Gastroesophageal sphincter (tissue), 4 donors: ENCODE measurements around the gene S1PR4. TPM values are rescaled to one million over a fixed set of nuclear protein-coding genes. Genes with fewer than 3 reads are reported as not detected.
A peak's percentile ranks its signal among the peaks of the same experiment; 100 is the strongest.

Source experiments
- ATAC-seq: fragments of 150-250 bp; one replicate; pipeline ENCODE4 v1.9.1; 2016; ENCODE audit warnings: mild to moderate bottlenecking, moderate library complexity
- H3K27ac ChIP-seq, 4 donors: fragments of 200-600 bp; sonication (generic) in 3 of 4; 1 replicate in 3 of 4; 2 replicates in 1 of 4; pipeline ENCODE4 v1.5.1; 2016 to 2019
- H3K27me3 ChIP-seq: fragments of 200-600 bp; sonication (generic); one replicate; pipeline ENCODE4 v1.5.1; 2019
- H3K36me3 ChIP-seq, 2 donors: fragments of 200-600 bp; sonication (generic); one replicate each; pipeline ENCODE4 v1.5.1; 2019; ENCODE audit warnings: control low read depth in 1 of 2
- H3K4me1 ChIP-seq, 3 donors: fragments of 200-600 bp; sonication (generic); 1 replicate in 2 of 3; 2 replicates in 1 of 3; pipeline ENCODE4 v1.5.1; 2016 to 2019; ENCODE audit warnings: control low read depth in 2 of 3
- H3K4me3 ChIP-seq, 2 donors: fragments of 200-600 bp; sonication (generic); one replicate each; pipeline ENCODE4 v1.5.1; 2019; ENCODE audit warnings: mild to moderate bottlenecking in 1 of 2, moderate library complexity in 1 of 2
- H3K9me3 ChIP-seq, 3 donors: fragments of 200-600 bp; sonication (generic); one replicate each; pipeline ENCODE4 v1.5.1; 2017 to 2019; ENCODE audit warnings: control low read depth in 2 of 3
- EP300 ChIP-seq: sonication (generic); formaldehyde crosslinking; IDR thresholded peaks from one replicate; pipeline ENCODE4 v1.6.1; 2017; ENCODE audit warnings: antibody characterized with exemption, mild to moderate bottlenecking
- POLR2A ChIP-seq, 2 donors: fragments of 450-650 bp; IDR thresholded peaks; one replicate each; pipeline ENCODE4 v1.6.1; 2017; ENCODE audit warnings: antibody characterized with exemption in 2 of 2, mild to moderate bottlenecking in 2 of 2, moderate library complexity in 1 of 2
- POLR2AphosphoS5 ChIP-seq: sonication (generic); formaldehyde crosslinking; IDR thresholded peaks from one replicate; pipeline ENCODE4 v1.6.1; 2017; ENCODE audit warnings: antibody characterized with exemption
- WGBS, 2 donors: methylation state at CpG; one replicate each; pipeline ENCODE4 v1.1.5; 2018; ENCODE audit warnings: low coverage in 1 of 2; 5-methylcytosine and 5-hydroxymethylcytosine counted together
- total RNA-seq, 4 donors: library from RNA; depleted of rRNA; stranded (reverse); fragments of >200 nt; gene quantifications; one replicate each; pipeline ENCODE4 v1.1.0, GENCODE V29; 2016
- TF ChIP-seq, protein P1 (sequence below), 4 experiments: fragments of 200-600 bp in 2 of 4; fragments of 450-650 bp in 2 of 4; sonication (generic) in 1 of 4; IDR thresholded peaks; one replicate each; pipeline ENCODE4 v1.5.1; 2017 to 2019; ENCODE audit warnings: antibody characterized with exemption in 4 of 4, mild to moderate bottlenecking in 2 of 4, moderate library complexity in 2 of 4

S1PR4 gene
- total RNA-seq, 4 donors from 2014 or later = 0.20 to 1.9 (median 1.1) TPM

DNA sequence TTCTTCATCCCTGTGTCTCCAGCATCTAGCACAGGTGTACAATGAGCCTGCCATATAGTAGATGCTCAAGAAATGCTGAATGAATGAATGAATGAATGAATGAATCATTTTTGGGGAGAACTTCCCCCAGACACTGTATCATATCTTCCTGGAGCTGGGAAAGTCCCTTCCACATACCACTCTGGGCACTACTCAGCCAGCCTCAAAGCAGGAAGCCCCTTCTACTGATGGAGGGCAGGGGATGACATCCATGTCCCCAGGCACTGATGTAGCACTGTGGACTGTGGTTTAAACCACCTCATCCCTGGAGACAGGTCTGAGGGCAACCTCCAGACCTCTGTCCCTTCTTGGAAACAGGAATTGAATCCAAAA, 37.9 kb upstream of the S1PR4 start:
- Histone ChIP-seq H3K27ac (no peak overlapping the region), H3K27me3 (peaks cover 4% of the 10 kb centered on the region), H3K4me1 (peaks cover 0 to 13% (median 0%) of the 10 kb centered on the region in 3 donors), H3K9me3 (peaks cover 0 to 12% (median 0%) of the 10 kb centered on the region in 3 donors), H3K36me3 (no peaks in the 10 kb centered on the region), H3K4me3 (no peak overlapping the region)
- no peak for ATAC-seq
- TF ChIP-seq POLR2AphosphoS5 (no peak), POLR2A (IDR thresholded peaks at IDR 0.05) (no peak), EP300 (no peak)
- TF ChIP-seq, protein P1, sequence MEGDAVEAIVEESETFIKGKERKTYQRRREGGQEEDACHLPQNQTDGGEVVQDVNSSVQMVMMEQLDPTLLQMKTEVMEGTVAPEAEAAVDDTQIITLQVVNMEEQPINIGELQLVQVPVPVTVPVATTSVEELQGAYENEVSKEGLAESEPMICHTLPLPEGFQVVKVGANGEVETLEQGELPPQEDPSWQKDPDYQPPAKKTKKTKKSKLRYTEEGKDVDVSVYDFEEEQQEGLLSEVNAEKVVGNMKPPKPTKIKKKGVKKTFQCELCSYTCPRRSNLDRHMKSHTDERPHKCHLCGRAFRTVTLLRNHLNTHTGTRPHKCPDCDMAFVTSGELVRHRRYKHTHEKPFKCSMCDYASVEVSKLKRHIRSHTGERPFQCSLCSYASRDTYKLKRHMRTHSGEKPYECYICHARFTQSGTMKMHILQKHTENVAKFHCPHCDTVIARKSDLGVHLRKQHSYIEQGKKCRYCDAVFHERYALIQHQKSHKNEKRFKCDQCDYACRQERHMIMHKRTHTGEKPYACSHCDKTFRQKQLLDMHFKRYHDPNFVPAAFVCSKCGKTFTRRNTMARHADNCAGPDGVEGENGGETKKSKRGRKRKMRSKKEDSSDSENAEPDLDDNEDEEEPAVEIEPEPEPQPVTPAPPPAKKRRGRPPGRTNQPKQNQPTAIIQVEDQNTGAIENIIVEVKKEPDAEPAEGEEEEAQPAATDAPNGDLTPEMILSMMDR (IDR thresholded peaks at IDR 0.05) = no peak

- Histone ChIP-seq H3K4me1 (peaks cover 0 to 9% (median 0%) of the 10 kb centered on the region in 3 donors), H3K4me3 (no peak overlapping the region), H3K27me3 (peaks cover 16% of the 10 kb centered on the region), H3K36me3 (no peaks in the 10 kb centered on the region), H3K9me3 (peaks cover 0 to 12% (median 0%) of the 10 kb centered on the region in 3 donors), H3K27ac (peak overlapping the region in 3 of 4 donors; percentile 61 to 70 (median 67))
- ATAC-seq = peak; percentile 63
- TF ChIP-seq POLR2AphosphoS5 (no peak), POLR2A (IDR thresholded peaks at IDR 0.05) (no peak), EP300 (no peak)
- TF ChIP-seq, protein P1 (IDR thresholded peaks at IDR 0.05) = no peak
- WGBS, 2 donors = 13 to 43% methylated on average over 2 to 4 of the region's 6 CpGs
These were observed 36.3 kb upstream of the S1PR4 start for GRCh38 chr19:3142292-3142670.

DNA sequence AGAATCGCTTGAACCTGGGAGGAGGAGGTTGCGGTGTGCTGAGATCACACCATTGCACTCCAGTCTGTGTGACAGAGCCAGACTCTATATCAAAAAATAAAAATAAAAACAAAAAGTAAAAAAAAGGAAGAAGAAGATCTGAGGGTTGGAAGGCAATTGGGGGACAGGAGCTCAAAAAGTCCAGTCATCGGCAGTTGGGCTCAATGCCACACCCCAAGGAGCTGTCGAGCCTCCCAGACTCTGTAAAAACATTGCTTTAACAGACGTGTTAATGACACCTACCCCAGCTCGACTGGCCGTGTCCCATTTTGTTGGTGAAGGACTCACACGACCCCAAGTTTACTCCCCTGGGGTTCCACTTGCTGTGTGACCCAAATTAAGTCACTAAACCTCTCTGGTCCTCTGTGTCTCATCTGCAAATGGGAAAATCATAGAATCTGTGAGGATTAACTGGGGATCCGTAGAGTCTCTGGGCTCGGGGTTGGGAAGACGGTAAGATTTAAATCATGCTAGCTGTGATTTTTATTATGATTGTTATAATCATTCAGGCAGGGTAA, 35.7 kb upstream of the S1PR4 start:
- Histone ChIP-seq H3K27ac (peak overlapping the region in 3 of 4 donors; percentile 32 to 70 (median 61)), H3K4me3 (no peak overlapping the region), H3K4me1 (peaks cover 0 to 9% (median 0%) of the 10 kb centered on the region in 3 donors), H3K36me3 (no peaks in the 10 kb centered on the region), H3K27me3 (peaks cover 16% of the 10 kb centered on the region), H3K9me3 (peaks cover 0 to 12% (median 0%) of the 10 kb centered on the region in 3 donors)
- no peak for ATAC-seq
- WGBS, 2 donors = 63% methylated on average over 5 to 9 of the region's 11 CpGs
- TF ChIP-seq POLR2AphosphoS5 = no peak
- no peak for TF ChIP-seq POLR2A (IDR thresholded peaks at IDR 0.05)
- TF ChIP-seq, protein P1 (IDR thresholded peaks at IDR 0.05) = no peak
- no peak for TF ChIP-seq EP300

DNA sequence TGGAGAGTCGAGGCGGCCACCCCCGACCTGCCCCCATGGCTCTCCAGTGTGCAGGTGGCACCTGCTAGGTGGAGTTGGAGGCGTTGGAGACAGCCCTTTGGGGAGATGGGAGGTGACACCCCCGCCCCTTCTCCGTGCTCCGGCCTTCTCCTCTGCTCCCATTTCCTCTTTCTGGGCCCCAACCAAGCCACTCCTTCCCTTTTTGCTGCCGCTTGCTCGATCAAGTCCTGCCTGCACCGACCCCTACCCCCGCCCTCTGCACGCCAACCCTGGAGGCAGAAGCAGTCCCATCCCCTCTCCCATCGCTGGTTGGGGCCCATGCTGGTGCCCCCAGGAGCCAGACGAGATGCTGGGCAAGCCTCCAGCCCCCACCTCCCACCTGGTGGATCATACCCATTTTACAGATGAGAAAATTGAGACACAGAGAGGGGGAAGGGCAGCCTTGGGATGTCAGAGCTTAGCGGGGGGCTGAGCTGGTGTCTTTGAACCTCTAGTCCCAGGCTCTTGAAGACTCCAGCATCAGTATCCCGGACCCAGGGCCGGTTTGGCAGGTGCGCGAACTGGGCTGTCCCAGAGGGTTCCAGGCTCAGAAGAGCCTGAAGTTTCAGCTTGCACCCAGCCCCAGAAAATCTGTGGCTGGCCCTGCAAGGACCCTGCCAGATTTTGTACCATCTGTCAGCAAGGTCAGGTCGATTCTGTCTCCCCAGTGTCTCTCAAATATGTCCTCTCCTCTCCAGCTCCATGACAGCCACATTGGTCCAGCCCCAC, 32.5 kb upstream of the S1PR4 start:
- Histone ChIP-seq H3K27me3 (peaks cover 44% of the 10 kb centered on the region), H3K36me3 (no peaks in the 10 kb centered on the region), H3K4me1 (peaks cover 0 to 9% (median 0%) of the 10 kb centered on the region in 3 donors), H3K4me3 (no peak overlapping the region), H3K27ac (no peak overlapping the region), H3K9me3 (no peaks in the 10 kb centered on the region)
- 44 to 77% methylated on average over 8 of the region's 20 CpGs for WGBS, 2 donors
- no peak for ATAC-seq
- no peak for TF ChIP-seq EP300
- no peak for TF ChIP-seq POLR2A (IDR thresholded peaks at IDR 0.05)
- TF ChIP-seq, protein P1 (IDR thresholded peaks at IDR 0.05) = no peak
- no peak for TF ChIP-seq POLR2AphosphoS5

DNA sequence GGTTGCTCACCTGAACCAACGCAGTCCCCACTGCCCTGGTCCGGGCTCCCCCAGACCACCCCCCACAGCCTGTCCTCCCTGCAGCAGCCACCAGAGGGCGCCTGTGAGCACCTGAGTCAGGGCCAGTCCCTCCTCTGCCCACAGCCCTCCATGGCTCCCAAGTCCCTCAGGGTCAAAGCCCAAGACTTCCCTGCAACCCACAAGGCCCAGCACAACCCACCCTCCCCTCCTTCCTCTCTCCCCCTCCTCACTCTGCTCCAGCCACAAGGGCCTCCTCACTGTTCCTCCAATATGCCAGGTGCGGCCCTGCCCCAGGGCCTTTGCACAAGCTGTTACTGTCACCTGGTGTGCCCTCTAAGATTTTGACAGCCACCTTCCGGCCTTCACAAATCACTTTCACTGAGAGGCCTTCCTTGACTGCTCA, 31.9 kb upstream of the S1PR4 start:
- ATAC-seq = no peak
- H3K9me3 ChIP-seq = no peaks in the 10 kb centered on the region
- 76 to 100% methylated on average over 1 to 4 of the region's 5 CpGs for WGBS, 2 donors
- TF ChIP-seq EP300 = no peak
- TF ChIP-seq, protein P1 (IDR thresholded peaks at IDR 0.05) = peak in 3 of 4 experiments; percentile 29 to 61 (median 36)
- H3K4me1 ChIP-seq = peaks cover 0 to 5% (median 0%) of the 10 kb centered on the region in 3 donors
- H3K36me3 ChIP-seq = no peaks in the 10 kb centered on the region
- no peak overlapping the region for H3K27ac ChIP-seq
- peaks cover 50% of the 10 kb centered on the region for H3K27me3 ChIP-seq
- no peak overlapping the region for H3K4me3 ChIP-seq
